Measurements from ENCODE around the gene GSTO1.

GSTO1 gene

DNA sequence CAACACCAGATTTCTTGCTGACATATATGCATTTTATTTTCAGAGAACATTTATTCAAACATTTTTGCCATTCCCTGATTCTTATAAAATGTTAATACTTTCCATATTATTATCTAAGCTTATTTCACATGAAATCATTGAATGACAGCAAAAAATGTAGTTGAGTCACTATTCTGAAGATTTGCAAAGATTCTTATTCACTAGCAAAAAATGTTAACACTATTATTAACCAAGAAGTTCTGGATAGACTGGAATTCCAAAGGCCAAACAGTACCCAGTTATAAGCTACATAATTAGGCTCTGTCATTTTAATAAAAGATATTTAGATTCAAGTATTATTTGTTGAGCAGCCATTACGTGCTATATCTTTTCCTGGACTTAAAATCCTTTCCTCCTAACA, 18.6 kb downstream of the GSTO1 start:
- TF ChIP-seq CTCF (IDR thresholded peaks at IDR 0.05), result no peak

DNA sequence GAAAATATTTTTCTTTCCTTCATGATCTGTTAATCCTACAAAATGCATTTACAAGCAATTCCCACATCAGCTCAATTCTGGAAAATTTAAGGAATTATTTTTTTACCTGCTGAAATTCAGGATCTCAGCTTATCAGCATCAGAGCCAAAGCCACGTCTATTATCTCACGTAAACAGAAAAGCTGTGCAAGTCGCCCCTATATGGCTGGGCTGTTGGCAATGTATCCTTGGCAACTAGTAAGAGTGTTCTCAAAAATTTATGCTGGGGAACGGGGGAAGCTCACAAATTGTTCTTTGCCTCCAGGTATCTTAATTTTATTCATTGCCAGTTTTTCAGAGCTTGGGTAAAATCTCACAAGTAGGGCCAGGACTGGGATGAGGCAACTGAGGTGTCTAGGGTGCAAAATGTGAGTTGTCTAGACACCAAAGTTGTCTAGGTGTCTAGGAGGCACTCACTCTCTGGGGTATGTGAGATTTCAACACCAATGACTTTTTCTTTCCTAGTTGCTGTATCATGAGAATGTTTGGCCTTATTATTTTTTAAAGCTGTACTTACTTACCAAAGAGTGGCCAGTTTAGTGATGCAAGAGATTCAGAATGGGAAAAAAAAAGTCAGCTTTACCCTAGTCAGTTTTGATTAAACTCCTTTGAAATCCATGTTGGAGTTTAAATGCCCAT, 19.3 kb downstream of the GSTO1 start:
- TF ChIP-seq CTCF (IDR thresholded peaks at IDR 0.05), result no peak

- no peak for TF ChIP-seq CTCF (IDR thresholded peaks at IDR 0.05)
Observed at GRCh38 chr10:104274762-104275721, 20.4 kb downstream of the GSTO1 start.

DNA sequence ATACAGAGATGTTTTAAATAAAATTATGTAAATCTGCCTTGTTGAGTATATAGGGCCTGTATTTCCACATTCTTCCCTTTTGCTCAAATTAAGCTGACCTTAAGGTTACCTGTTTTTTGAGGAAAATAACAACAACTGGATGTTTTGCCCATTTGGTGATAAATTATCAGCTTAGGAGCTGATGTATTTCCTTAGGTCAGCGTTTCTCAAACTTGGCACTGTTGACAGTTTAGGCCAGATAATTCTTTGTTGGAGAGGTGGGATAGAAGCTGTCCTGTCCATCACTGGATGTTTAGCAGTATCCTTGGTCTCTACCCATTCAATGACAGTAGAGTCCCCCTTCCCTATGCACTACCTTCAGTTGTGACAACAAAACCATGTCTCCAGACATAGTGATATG, 21.5 kb downstream of the GSTO1 start:
- TF ChIP-seq CTCF (IDR thresholded peaks at IDR 0.05), result no peak

GRCh38 chr10:104277785-104278184, 23.1 kb downstream of the GSTO1 start:
- no peak for TF ChIP-seq CTCF (IDR thresholded peaks at IDR 0.05)

DNA sequence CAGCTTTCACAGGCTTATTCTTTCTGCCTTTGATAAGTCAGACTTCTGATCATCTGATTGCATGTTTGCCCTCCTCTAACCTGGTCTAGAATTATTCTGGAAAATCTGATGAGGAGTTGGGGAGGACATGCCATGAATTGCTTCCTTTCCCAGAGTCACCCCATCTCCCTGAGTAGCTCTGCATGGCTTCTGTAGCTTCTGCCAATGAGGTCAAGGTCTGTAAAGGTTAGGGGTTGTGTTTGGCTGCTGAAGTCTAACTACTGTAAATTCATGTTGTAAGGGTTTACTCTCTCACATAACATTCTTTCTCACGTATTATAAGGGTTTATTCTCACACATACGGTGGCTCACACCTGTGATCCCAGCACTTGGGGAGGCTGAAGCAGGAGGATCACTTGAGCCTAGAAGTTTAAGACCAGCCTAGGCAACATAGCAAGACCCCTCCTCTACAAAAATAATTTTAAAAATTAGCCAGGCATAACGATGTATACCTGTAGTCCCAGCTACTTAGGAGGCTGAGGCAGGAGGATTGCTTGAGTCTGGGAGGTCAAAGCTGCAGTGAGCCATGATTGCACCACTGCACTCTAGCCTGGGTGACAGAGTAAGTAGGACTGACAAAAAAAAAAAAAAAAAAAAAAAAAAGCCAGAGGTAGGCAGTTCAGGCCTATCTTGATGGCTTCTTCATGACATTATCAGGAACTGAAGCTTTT, 25.0 kb downstream of the GSTO1 start:
- no peak for TF ChIP-seq CTCF (IDR thresholded peaks at IDR 0.05)

DNA sequence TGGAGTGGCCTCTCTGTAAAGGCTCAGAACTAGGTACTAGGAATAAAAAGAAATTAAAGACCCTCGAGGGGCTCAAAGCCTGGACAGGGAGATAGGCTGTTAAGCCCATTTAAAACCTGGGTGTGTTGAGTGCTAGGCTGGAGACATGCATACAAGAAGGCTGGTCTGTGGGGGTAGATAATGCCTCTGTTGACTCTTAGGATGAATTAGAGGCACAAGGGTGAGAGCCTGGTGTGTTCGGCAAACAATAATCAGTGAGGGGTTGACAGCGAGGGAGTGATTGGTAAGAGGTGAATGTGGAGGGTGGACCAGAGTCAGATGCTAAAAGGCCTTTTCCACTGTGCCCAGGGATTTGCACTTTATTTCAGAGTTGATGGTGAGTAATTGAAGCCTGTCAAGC, 27.0 kb downstream of the GSTO1 start:
- TF ChIP-seq CTCF (IDR thresholded peaks at IDR 0.05), result no peak
